ENCODE results near the gene PHGDH. TPM values are rescaled to one million over a fixed set of nuclear protein-coding genes. Genes with fewer than 3 reads are reported as not detected.

PHGDH gene
- total and polyA plus RNA-seq, 2 of the 13 experiments (the other 11 are each of a cell fraction or from before 2014, with no cell fraction given) = 95.8 to 133 TPM

DNA sequence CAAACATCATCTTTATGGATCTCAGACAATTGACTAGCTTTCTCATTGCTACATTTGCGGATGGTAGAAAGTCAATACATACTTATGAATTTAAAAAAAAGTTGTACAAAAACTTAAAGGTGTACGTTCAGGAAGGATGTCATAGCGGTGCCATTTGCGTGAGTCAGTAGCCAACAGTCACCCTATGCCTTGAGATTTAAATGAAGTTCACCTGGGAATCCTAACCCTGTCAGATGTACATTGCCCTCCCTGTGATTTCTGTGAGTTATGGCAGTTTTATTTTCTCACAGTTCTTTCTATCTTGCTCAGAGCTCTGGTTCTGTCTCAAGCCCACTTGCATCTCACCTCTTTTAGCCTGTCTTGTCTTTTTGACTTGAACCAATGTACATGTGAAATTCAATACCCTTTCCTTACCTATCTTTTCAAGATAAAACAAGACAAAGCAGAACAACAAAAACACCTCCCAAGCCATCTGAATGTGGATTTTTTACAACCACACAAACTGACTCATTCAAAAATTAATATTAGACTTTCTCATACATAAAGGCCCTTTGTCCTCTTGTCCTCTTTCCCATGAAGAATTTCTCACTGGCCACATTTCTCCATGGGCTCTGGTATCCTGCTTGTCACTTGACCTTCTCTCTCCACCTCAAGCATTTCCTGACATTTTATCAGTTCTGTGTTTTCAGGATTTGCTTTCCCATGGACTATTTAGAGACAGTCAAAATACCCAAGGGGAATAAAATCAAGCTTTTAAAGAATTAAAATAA is 38.4 kb upstream of the PHGDH start (continued):
- TF ChIP-seq PRDM10 (CRISPR knock-in tag; IDR thresholded peaks at IDR 0.05; ENCODE audit: low read depth) = no peak

DNA sequence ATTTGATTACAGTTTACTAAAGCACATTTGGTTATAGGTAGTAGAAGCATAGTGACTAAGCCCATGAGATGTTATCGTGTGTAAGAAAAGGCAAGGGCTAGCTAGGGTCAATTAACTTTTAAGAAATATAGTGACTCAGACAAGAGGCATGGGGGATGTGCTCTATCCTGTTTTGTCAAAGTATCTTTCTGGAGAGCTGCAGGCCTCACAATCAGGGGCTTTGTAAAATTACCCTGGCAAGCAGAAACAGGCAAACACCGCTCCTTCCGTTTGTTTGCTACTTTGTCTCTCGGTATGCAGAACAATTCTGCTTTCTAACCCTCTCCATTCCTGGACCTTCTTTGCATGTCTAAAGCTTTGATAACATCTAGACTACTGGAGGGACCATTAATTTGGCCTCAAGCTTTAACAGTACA is 37.6 kb upstream of the PHGDH start:
- Histone ChIP-seq H3K4me2 (ENCODE audit: low read depth, low read length) (peak overlapping the region; percentile 93), H4K20me1 (ENCODE audit: insufficient read depth, low read length) (no peaks in the 10 kb centered on the region), H3K4me3 (replicated peaks in 1 of 3; ENCODE audit: insufficient read depth in 1 of 3, low read depth in 2 of 3, low read length in 3 of 3) (peak overlapping the region in 1 of 3 experiments; percentile 29; a peak in 1 of 6 replicates), H3K36me3 (replicated peaks in 1 of 2; ENCODE audit: control insufficient read depth in 1 of 2, insufficient read depth in 2 of 2, low read length in 2 of 2) (no peaks in the 10 kb centered on the region), H3K79me2 (ENCODE audit: insufficient read depth, low read length) (no peaks in the 10 kb centered on the region), H3K9ac (ENCODE audit: insufficient read depth, low read depth, low read length) (no peak overlapping the region), H2AFZ (ENCODE audit: low read length) (no peak overlapping the region), H3K27me3 (ENCODE audit: control insufficient read depth in 1 of 2, insufficient read depth in 2 of 2, low read length in 2 of 2) (no peaks in the 10 kb centered on the region; a peak in 1 of 5 replicates), H3K27ac (ENCODE audit: extremely low read length, insufficient read depth, low read length) (no peak overlapping the region), H3K9me3 (ENCODE audit: low read length) (no peaks in the 10 kb centered on the region), H3K4me1 (ENCODE audit: insufficient read depth, low read length) (peaks cover 39% of the 10 kb centered on the region)
- ATAC-seq = no peak
- BruUV-seq (replicated peaks) = no TSS peak
- TF ChIP-seq TEAD3 (CRISPR knock-in tag; optimal IDR thresholded peaks at IDR 0.05; ENCODE audit: borderline replicate concordance) (peak; percentile 50), SOX13 (IDR thresholded peaks at IDR 0.05) (no peak), SOX13 (CRISPR knock-in tag; conservative IDR thresholded peaks at IDR 0.05 in 1 of 2, IDR thresholded peaks at IDR 0.05 in 1 of 2) (peak in 1 of 2 experiments; percentile 18; a peak in 1 of 4 replicates), ZNF510 (CRISPR knock-in tag; IDR thresholded peaks at IDR 0.05; ENCODE audit: low read depth) (no peak), PBX2 (CRISPR knock-in tag; IDR thresholded peaks at IDR 0.05) (no peak), BCL6 (CRISPR knock-in tag; IDR thresholded peaks at IDR 0.05) (peak; percentile 61), FOSL2 (CRISPR knock-in tag; IDR thresholded peaks at IDR 0.05) (peak; percentile 47; the same call in 1 of the 2 replicates)
- intact Hi-C loops (cut with micrococcal nuclease; ENCODE audit: unreplicated experiment) (no loop called here), in situ Hi-C loops (cut with HindIII; ENCODE audit: extremely low pct_ligation_motif_present, low pct_unique_long_range_greater_than_20kb) (no loop called here)
- POLR2A ChIA-PET = interaction anchor here (0.8 to 2.8 kb wide), 3 partner anchors 23 to 38 kb away, joined by 3 to 17 read pairs (median 9); partner anchors contain the start of genes PHGDH and ZNF697
- 1% methylated on average over 4 of the region's 4 CpGs for WGBS (ENCODE audit: low lambda C conversion rate)
- FAIRE-seq = peak; percentile 8
- CTCF ChIA-PET (ENCODE audit: low intra/inter-chr PET ratio, low total read pairs) = interaction anchor here (1.9 to 3.1 kb wide), 3 partner anchors 11 to 63 kb away, joined by 4 to 35 read pairs (median 32); no protein-coding TSS in a partner anchor
- peak; percentile 42 for DNase-seq (ENCODE audit: low spot score)

Data from HepG2 (cell line).